Mesothelial cell of epicardium (in vitro differentiated cells): ENCODE measurements around the gene ADCY7. TPM values are rescaled to one million over a fixed set of nuclear protein-coding genes. Genes with fewer than 3 reads are reported as not detected.
"Not testable (repeated sequence)": the region's sequence is repeated elsewhere in the genome, so short reads cannot be mapped to it uniquely, and the experiment has no call there.

Source experiments
- DNase-seq, 2 experiments: peaks; one replicate each; pipeline ENCODE4 v3.0.0; 2021; ENCODE audit warnings: low spot score in 2 of 2; ENCODE audit not compliant: unreplicated experiment in 2 of 2
- H3K27ac Mint-ChIP-seq: 2 replicates; pipeline ENCODE4 v1.8.0; 2021; ENCODE audit warnings: mixed read lengths
- H3K27me3 Mint-ChIP-seq: 2 replicates; pipeline ENCODE4 v1.8.0; 2021; ENCODE audit warnings: low read depth, mixed read lengths
- H3K36me3 Mint-ChIP-seq: 2 replicates; pipeline ENCODE4 v1.8.0; 2021; ENCODE audit warnings: mixed read lengths
- H3K4me1 Mint-ChIP-seq: 2 replicates; pipeline ENCODE4 v1.8.0; 2021; ENCODE audit warnings: mixed read lengths
- H3K4me3 Mint-ChIP-seq: 2 replicates; pipeline ENCODE4 v1.8.0; 2021; ENCODE audit warnings: mild to moderate bottlenecking, moderate library complexity, mixed read lengths
- H3K9me3 Mint-ChIP-seq: 2 replicates; pipeline ENCODE4 v1.8.0; 2021; ENCODE audit warnings: mixed read lengths
- CTCF ChIP-seq: fragments of 200-600 bp; sonication (generic); IDR thresholded peaks from one replicate; pipeline ENCODE4 v1.5.0; 2021; ENCODE audit warnings: antibody characterized with exemption; ENCODE audit not compliant: unreplicated experiment
- total RNA-seq: library from RNA; stranded (reverse); gene quantifications from 3 replicates; pipeline ENCODE4 v1.2.1, GENCODE V29; 2021

Gene ADCY7
- total RNA-seq, 1 donor from 2014 or later: 25.7 TPM

GRCh38 chr16:50238868-50239301 lies 27.5 kb upstream of the ADCY7 start:
- Mint-ChIP-seq H3K27me3 (peaks cover 1% of the 10 kb centered on the region), H3K4me3 (no peak overlapping the region)

GRCh38 chr16:50243024-50243423 lies 23.3 kb upstream of the ADCY7 start:
- not testable (repeated sequence) for H3K4me3 Mint-ChIP-seq, H3K36me3 Mint-ChIP-seq, H3K9me3 Mint-ChIP-seq, DNase-seq, H3K27me3 Mint-ChIP-seq, H3K27ac Mint-ChIP-seq
- H3K4me1 Mint-ChIP-seq: peaks cover 13% of the 10 kb centered on the region

More at GRCh38 chr16:50238868-50239301, 27.5 kb upstream of the ADCY7 start:
- H3K4me1 Mint-ChIP-seq: peaks cover 25% of the 10 kb centered on the region
- no peak overlapping the region for H3K27ac Mint-ChIP-seq
- no peak for TF ChIP-seq CTCF
- no peaks in the 10 kb centered on the region for H3K36me3 Mint-ChIP-seq
- DNase-seq: no peak
- H3K9me3 Mint-ChIP-seq: no peaks in the 10 kb centered on the region

- TF ChIP-seq CTCF: no peak
Measured at GRCh38 chr16:50244140-50244503, 22.2 kb upstream of the ADCY7 start.

GRCh38 chr16:50244504-50245416 lies 21.6 kb upstream of the ADCY7 start:
- no peaks in the 10 kb centered on the region for H3K36me3 Mint-ChIP-seq
- peaks cover 6% of the 10 kb centered on the region for H3K27me3 Mint-ChIP-seq
- H3K4me1 Mint-ChIP-seq: peaks cover 11% of the 10 kb centered on the region
- H3K4me3 Mint-ChIP-seq: peak overlapping the region; percentile 70
- TF ChIP-seq CTCF: no peak
- no peaks in the 10 kb centered on the region for H3K9me3 Mint-ChIP-seq
- no peak overlapping the region for H3K27ac Mint-ChIP-seq
- no peak for DNase-seq

More at GRCh38 chr16:50244140-50244503, 22.2 kb upstream of the ADCY7 start:
- Mint-ChIP-seq H3K9me3 (no peaks in the 10 kb centered on the region), H3K27me3 (peaks cover 6% of the 10 kb centered on the region), H3K36me3 (no peaks in the 10 kb centered on the region), H3K4me1 (peaks cover 11% of the 10 kb centered on the region), H3K27ac (no peak overlapping the region), H3K4me3 (no peak overlapping the region)
- no peak for DNase-seq

GRCh38 chr16:50245417-50246298 lies 20.7 kb upstream of the ADCY7 start:
- H3K27me3 Mint-ChIP-seq: peaks cover 6% of the 10 kb centered on the region
- DNase-seq: peak in 1 of 2 experiments; percentile 60

More at GRCh38 chr16:50245417-50246298, 20.7 kb upstream of the ADCY7 start:
- no peak overlapping the region for H3K27ac Mint-ChIP-seq
- H3K4me3 Mint-ChIP-seq: peak overlapping the region; percentile 70
- no peak for TF ChIP-seq CTCF
- no peaks in the 10 kb centered on the region for H3K9me3 Mint-ChIP-seq
- H3K4me1 Mint-ChIP-seq: peaks cover 11% of the 10 kb centered on the region
- no peaks in the 10 kb centered on the region for H3K36me3 Mint-ChIP-seq
